B cell (primary cell): Measurements from ENCODE around the gene ZNF518B. TPM values are rescaled to one million over a fixed set of nuclear protein-coding genes. Genes with fewer than 3 reads are reported as not detected.

ENCODE experiments used
- ATAC-seq: fragments of 200-7000 bp; cut with Tn5 transposase; one replicate; pipeline ENCODE4 v1.10.0; 2021; ENCODE audit warnings: low read depth, mild to moderate bottlenecking, moderate number of reproducible peaks, moderate library complexity
- CTCF ChIA-PET: fragments of 350-600 bp; sonication (Branson Sonifier 250); formaldehyde crosslinking; loops from one replicate; lab custom pipeline; 2021; ENCODE audit warnings: antibody characterized with exemption, inconsistent platforms; lab: Charles Lee
- POLR2A ChIA-PET: fragments of 350-600 bp; sonication (Branson Sonifier 250); formaldehyde crosslinking; loops from one replicate; lab custom pipeline; 2021; ENCODE audit warnings: antibody characterized with exemption; lab: Charles Lee
- DNase-seq: peaks from one replicate; pipeline ENCODE4 v3.0.0; 2013
- H2AFZ ChIP-seq: 2 replicates; pipeline ENCODE4 v1.6.1; 2012; ENCODE audit warnings: mild to moderate bottlenecking, low read depth, low read length; ENCODE audit not compliant: insufficient read depth, poor library complexity, severe bottlenecking
- H3K27ac ChIP-seq, 2 donors: 1 replicate in 1 of 2; 2 replicates in 1 of 2; pipeline ENCODE4 v1.5.1; 2012 to 2013; ENCODE audit warnings: low read length in 2 of 2, mild to moderate bottlenecking in 2 of 2, moderate library complexity in 1 of 2
- H3K27me3 ChIP-seq, 4 experiments: fragments of 200-600 bp in 1 of 4; sonication (generic) in 1 of 4; replicated peaks in 1 of 4; 1 replicate in 2 of 4; 2 replicates in 2 of 4; pipeline versions ENCODE4 v1.6.1 to v1.7.0; 2013 to 2016; ENCODE audit warnings: low read length in 3 of 4, mild to moderate bottlenecking in 2 of 4, mixed read lengths in 1 of 4, moderate library complexity in 1 of 4; ENCODE audit not compliant: insufficient read depth in 4 of 4, control insufficient read depth in 3 of 4; ENCODE audit errors: control extremely low read depth in 1 of 4
- H3K36me3 ChIP-seq, 2 experiments: replicated peaks in 1 of 2; 1 replicate in 1 of 2; 2 replicates in 1 of 2; pipeline versions ENCODE4 v1.6.1 to v1.7.1; 2013; ENCODE audit warnings: low read length in 1 of 2; ENCODE audit not compliant: insufficient read depth in 2 of 2, control insufficient read depth in 1 of 2; ENCODE audit errors: control extremely low read depth in 1 of 2, extremely low read depth in 1 of 2
- H3K4me1 ChIP-seq, 2 donors: fragments of 200-600 bp in 1 of 2; sonication (generic) in 1 of 2; 1 replicate in 1 of 2; 2 replicates in 1 of 2; pipeline versions ENCODE4 v1.5.1 to v1.6.1; 2013 to 2017; ENCODE audit warnings: low read length in 2 of 2; ENCODE audit not compliant: control insufficient read depth in 2 of 2, insufficient read depth in 2 of 2
- H3K4me2 ChIP-seq: replicated peaks from 2 replicates; pipeline ENCODE3; 2012; ENCODE audit warnings: mild to moderate bottlenecking, low read depth, low read length; ENCODE audit not compliant: poor library complexity, severe bottlenecking
- H3K4me3 ChIP-seq, 5 experiments: fragments of 200-600 bp in 1 of 5; sonication (generic) in 1 of 5; 1 replicate in 3 of 5; 2 replicates in 2 of 5; pipeline versions ENCODE4 v1.5.1 to v1.7.0; 2011 to 2016; ENCODE audit warnings: low read length in 4 of 5, mild to moderate bottlenecking in 4 of 5, low read depth in 2 of 5, control low read depth in 1 of 5, moderate library complexity in 1 of 5; ENCODE audit not compliant: insufficient read depth in 1 of 5; ENCODE audit errors: control extremely low read depth in 1 of 5, extremely low read depth in 1 of 5
- H3K79me2 ChIP-seq: fragments of 200-600 bp; sonication (generic); one replicate; pipeline ENCODE4 v1.6.0; 2016; ENCODE audit warnings: low read length; ENCODE audit not compliant: control insufficient read depth, insufficient read depth
- H3K9ac ChIP-seq: fragments of 200-600 bp; sonication (generic); 2 replicates; pipeline ENCODE4 v1.6.1; 2017; ENCODE audit warnings: mild to moderate bottlenecking, low read length, moderate library complexity
- H3K9me3 ChIP-seq, 3 donors: one replicate each; pipeline versions ENCODE4 v1.6.1 to v1.7.1; 2013; ENCODE audit warnings: low read length in 2 of 3; ENCODE audit not compliant: control insufficient read depth in 2 of 3, insufficient read depth in 1 of 3; ENCODE audit errors: control extremely low read depth in 1 of 3
- H4K20me1 ChIP-seq: 2 replicates; pipeline ENCODE4 v1.6.0; 2012; ENCODE audit warnings: mild to moderate bottlenecking, low read length; ENCODE audit not compliant: insufficient read depth, control insufficient read depth, poor library complexity, severe bottlenecking
- H3K27ac Mint-ChIP-seq: one replicate; pipeline ENCODE4 v1.8.0; 2021; ENCODE audit warnings: mixed read lengths
- H3K27me3 Mint-ChIP-seq: one replicate; pipeline ENCODE4 v1.8.0; 2021; ENCODE audit warnings: mixed read lengths
- H3K4me1 Mint-ChIP-seq: one replicate; pipeline ENCODE4 v1.8.0; 2021; ENCODE audit warnings: mixed read lengths
- H3K4me3 Mint-ChIP-seq: one replicate; pipeline ENCODE4 v1.8.0; 2021; ENCODE audit warnings: mixed read lengths
- H3K9me3 Mint-ChIP-seq: one replicate; pipeline ENCODE4 v1.8.0; 2022; ENCODE audit warnings: mixed read lengths; ENCODE audit not compliant: insufficient read depth
- EZH2 ChIP-seq: IDR thresholded peaks from 2 replicates; pipeline ENCODE4 v1.6.1; 2012; ENCODE audit warnings: borderline replicate concordance, low read depth, mild to moderate bottlenecking, moderate library complexity, low read length; ENCODE audit not compliant: insufficient read depth, poor library complexity, severe bottlenecking
- WGBS: methylation state at CpG from one replicate; pipeline ENCODE4 v1.1.5; 2013; ENCODE audit warnings: missing lambda C conversion rate; ENCODE audit not compliant: insufficient coverage; 5-methylcytosine and 5-hydroxymethylcytosine counted together
- intact Hi-C: fragments of 100-400 bp; cut with micrococcal nuclease; formaldehyde crosslinking; loops from one replicate; pipeline ENCODE4 v1.10.0; 2022
- polyA plus RNA-seq: library from polyadenylated mRNA; depleted of rRNA; stranded (reverse); fragments of >200 nt; gene quantifications from 2 replicates; pipeline ENCODE4 v1.2.3, GENCODE V29; 2012
- total RNA-seq, 2 donors: library from RNA; stranded (reverse); fragments of 120-200 nt in 1 of 2; gene quantifications; 1 replicate in 1 of 2; 2 replicates in 1 of 2; pipeline versions ENCODE4 v1.2.3 to v1.2.4, GENCODE V29; 2013 to 2022
- TF ChIP-seq, protein P1 (sequence below): fragments of 200-600 bp; IDR thresholded peaks from one replicate; pipeline ENCODE4 v1.8.0; 2022; ENCODE audit warnings: antibody characterized with exemption, mild to moderate bottlenecking

ZNF518B gene
- total and polyA plus RNA-seq, 2 donors (not counting 1 experiment from before 2014, with no cell fraction given): 9.1 to 39.8 TPM

DNA sequence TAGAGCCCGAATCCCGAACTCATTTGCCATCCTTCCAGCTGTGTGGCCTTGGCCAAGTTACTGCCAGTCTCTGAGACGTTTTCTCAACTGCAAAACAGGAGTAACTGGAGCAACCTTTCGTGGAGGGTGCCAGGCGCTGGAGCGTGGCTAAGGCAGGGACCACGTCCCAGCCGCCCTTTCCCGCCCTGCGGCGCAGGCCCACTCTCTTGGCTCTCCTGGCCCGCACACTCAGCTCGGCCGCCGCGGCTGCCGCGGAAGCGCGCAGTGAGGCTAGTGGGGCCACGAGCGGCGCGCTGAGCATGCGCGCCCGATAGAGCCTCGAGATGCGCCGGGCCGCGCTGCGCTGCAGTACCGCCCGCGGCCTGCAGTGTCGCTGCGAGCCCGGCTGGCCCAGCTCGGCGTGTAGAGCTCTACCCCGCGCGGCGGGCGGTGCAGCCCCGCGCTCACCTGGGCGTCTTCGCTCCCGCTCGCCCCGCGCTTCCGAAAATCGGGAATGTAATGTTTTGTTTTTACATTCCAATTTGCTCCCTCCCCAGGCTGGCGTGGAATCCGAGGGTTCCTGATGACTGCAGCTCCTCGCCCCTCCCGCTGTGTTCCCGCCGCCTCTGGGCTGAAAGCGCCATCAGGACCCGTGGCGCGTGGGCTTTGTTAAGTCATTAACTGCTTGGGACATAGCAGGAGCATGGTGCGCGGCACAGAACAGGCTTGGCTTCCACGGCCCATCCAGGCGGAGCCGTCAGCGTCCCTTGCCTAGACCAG, 4.0 kb upstream of the ZNF518B start:
- H2AFZ ChIP-seq: peak overlapping the region; percentile 92
- no peaks in the 10 kb centered on the region for H3K36me3 ChIP-seq
- H3K4me3 ChIP-seq: peak overlapping the region; percentile 27 to 62 (median 48)
- Mint-ChIP-seq H3K27ac (no peak overlapping the region), H3K4me3 (peak overlapping the region; percentile 82), H3K9me3 (no peaks in the 10 kb centered on the region), H3K27me3 (peaks cover 48% of the 10 kb centered on the region), H3K4me1 (peaks cover 21% of the 10 kb centered on the region)
- H3K4me2 ChIP-seq: peak overlapping the region; percentile 90
- H3K9me3 ChIP-seq: peaks cover 0 to 27% (median 2%) of the 10 kb centered on the region in 3 donors
- H3K9ac ChIP-seq: peak overlapping the region; percentile 67
- peaks cover 13 to 25% of the 10 kb centered on the region in 2 donors for H3K4me1 ChIP-seq
- TF ChIP-seq, protein P1, sequence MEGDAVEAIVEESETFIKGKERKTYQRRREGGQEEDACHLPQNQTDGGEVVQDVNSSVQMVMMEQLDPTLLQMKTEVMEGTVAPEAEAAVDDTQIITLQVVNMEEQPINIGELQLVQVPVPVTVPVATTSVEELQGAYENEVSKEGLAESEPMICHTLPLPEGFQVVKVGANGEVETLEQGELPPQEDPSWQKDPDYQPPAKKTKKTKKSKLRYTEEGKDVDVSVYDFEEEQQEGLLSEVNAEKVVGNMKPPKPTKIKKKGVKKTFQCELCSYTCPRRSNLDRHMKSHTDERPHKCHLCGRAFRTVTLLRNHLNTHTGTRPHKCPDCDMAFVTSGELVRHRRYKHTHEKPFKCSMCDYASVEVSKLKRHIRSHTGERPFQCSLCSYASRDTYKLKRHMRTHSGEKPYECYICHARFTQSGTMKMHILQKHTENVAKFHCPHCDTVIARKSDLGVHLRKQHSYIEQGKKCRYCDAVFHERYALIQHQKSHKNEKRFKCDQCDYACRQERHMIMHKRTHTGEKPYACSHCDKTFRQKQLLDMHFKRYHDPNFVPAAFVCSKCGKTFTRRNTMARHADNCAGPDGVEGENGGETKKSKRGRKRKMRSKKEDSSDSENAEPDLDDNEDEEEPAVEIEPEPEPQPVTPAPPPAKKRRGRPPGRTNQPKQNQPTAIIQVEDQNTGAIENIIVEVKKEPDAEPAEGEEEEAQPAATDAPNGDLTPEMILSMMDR: peak; percentile 99
- TF ChIP-seq EZH2: no peak
- ChIA-PET POLR2A (interaction anchor here (0.6 to 0.7 kb wide), 2 partner anchors 344 to 754 kb away, joined by 3 read pairs; no protein-coding TSS in a partner anchor), CTCF (interaction anchor here (0.5 to 2.4 kb wide), 14 partner anchors 9 to 344 kb away, joined by 3 to 11 read pairs (median 4); partner anchors contain the start of gene WDR1)
- no peaks in the 10 kb centered on the region for H4K20me1 ChIP-seq
- no peak overlapping the region for H3K27ac ChIP-seq
- peaks cover 0 to 40% (median 17%) of the 10 kb centered on the region in 4 experiments for H3K27me3 ChIP-seq
- DNase-seq (peak; percentile 91), ATAC-seq (peak; percentile 82)
- intact Hi-C loops: loop anchor here (2.0 to 10.0 kb wide), 3 partner anchors 78 to 964 kb away; partner anchors contain the start of gene HS3ST1
- H3K79me2 ChIP-seq: peaks cover 3% of the 10 kb centered on the region
- 7% methylated on average over 67 of the region's 72 CpGs for WGBS
